ENCODE results near the gene GOLGA8F.
"Not testable (repeated sequence)": the region's sequence is repeated elsewhere in the genome, so short reads cannot be mapped to it uniquely, and the experiment has no call there.

GOLGA8F gene

GRCh38 chr15:28378364-28378763 lies at the start of gene GOLGA8F:
Gene GOLGA8F (plus strand): TSS chr15:28378664. CDS start chr15:28378762, 98 bp downstream.
- not testable (repeated sequence) for DNase-seq (ENCODE audit: low read depth in 3 of 3)

- DNase-seq (ENCODE audit: low read depth in 3 of 3): not testable (repeated sequence)
Observed at GRCh38 chr15:28357984-28358383, 20.5 kb upstream of the GOLGA8F start, which contains the start of gene GOLGA6L24. Gene GOLGA6L24 (minus strand): TSS chr15:28358084. CDS start chr15:28358023, 61 bp downstream.

- not testable (repeated sequence) for DNase-seq (ENCODE audit: low read depth in 3 of 3)
Observed at GRCh38 chr15:28365502-28365901, 13.0 kb upstream of the GOLGA8F start.

DNA sequence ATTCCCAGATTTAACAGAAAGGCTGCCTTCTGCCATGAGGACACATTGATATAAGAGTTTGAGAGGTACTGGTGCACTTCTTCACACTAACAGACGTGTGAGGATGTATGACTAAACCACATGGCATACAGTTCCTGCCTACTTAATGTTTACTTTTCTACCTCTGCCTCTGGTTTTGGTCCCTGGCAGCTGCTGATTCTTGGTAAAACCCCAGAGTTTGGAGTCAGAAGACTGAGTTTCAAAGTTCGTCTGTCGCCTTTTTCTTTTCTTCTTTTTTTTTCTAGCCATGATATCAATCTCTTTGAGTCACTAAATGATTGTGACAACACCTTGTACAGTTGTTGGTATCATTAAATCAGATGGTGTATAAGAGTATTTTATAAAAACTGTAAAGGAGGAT lies 1.6 kb downstream of the GOLGA8F start:
- not testable (repeated sequence) for DNase-seq (ENCODE audit: low read depth in 3 of 3)

DNA sequence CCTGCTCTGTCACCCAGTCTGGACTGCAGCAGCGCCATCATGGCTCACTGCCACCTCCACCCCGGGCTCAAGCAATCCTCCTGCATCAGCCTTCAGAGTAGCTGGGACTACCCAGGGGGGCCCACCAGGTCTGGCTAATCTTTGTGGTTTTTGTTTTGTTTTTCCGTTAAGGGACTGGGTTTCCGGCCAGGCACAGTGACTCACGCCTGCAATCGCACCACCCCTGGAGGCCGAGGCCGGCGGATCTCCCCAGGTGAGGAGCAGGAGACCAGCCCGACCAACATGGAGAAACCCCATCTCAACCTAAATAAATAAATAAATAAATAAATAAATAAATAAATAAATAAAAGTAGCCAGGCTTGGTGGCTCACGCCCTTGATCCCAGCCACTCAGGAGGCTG lies 17.6 kb downstream of the GOLGA8F start:
- not testable (repeated sequence) for DNase-seq (ENCODE audit: low read depth in 3 of 3)

GRCh38 chr15:28402774-28403435 lies 24.4 kb downstream of the GOLGA8F start:
- DNase-seq (ENCODE audit: low read depth in 3 of 3): not testable (repeated sequence)

GRCh38 chr15:28420470-28420869 lies 42.0 kb downstream of the GOLGA8F start:
- DNase-seq (ENCODE audit: low read depth in 3 of 3): not testable (repeated sequence)

GRCh38 chr15:28435594-28435993 lies 57.1 kb downstream of the GOLGA8F start:
- not testable (repeated sequence) for DNase-seq (ENCODE audit: low read depth in 3 of 3)

Data from stimulated activated CD4-positive, alpha-beta T cell treated with anti-CD3 and anti-CD28 coated beads, TNF-alpha, amount 100 ng/mL, for 4 hours (primary cell).